ENCODE results near the gene GSTCD.
"Not testable (repeated sequence)": the region's sequence is repeated elsewhere in the genome, so short reads cannot be mapped to it uniquely, and the experiment has no call there.

Gene GSTCD

DNA sequence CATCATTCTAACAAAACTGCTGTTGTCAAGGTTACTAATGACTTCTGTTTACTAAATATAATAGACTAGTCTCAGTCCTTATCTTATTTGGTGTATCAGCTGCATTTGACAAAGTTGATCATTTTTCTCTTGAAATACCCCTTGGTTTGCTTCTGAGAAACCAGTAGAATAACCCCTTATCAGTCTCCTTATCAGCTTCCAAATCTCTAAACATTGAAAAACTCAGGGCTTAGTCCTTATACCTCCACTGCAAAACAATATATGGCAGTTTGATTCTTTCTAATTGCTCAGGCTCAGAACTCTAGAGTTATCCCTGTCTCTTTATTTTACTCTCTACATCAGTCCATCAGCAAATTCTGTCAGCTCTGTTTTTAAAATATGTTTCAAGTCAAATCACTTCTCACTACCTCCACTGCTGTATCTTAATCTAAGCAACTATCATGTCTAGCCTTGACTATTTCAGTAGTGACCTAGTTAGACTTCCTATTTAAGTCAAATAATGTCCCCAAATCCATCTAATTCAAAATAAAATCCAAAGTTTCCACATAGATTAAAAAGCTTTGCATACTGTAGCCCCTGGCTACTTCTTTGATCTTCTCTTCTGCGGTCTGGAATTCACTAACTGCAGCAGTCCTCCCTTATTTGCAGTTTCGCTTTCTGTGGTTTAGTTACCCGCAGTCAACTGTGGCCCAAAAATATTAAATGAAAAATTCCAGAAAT lies 99.6 kb downstream of the GSTCD start:
- DNase-seq, result no peak

DNA sequence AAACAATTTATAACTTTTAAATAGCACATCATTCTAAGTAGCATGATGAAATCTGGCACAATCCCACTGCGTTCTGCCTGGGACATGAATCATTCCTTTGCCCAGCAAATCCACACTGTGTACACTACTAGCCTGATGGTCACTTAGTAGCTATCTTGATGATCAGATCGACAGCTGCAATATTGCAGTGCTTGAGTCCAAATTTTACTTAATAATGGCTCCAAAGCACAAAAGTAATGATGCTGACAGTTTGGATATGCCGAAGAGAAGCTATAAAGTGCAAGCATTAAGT lies 100.1 kb downstream of the GSTCD start:
- DNase-seq, result no peak

DNA sequence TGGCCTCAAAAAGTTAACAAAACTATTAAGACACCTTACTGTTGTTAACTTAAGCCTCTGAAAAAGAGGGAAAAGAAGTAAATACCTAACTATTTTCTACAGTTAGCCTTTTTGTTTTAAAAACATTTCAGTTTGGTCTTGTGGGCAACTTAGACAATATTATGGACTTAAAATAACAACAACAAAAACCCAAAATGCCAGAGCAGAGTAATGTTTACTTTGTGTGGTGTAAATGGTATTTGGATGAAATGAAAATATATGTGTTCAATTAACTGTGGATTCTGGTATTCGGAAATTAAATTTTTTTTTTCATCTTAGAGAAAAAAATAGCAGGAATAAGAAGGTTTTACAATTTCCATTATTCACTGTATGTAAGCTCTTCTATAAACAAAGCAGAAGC lies 107.1 kb downstream of the GSTCD start:
- no peak for DNase-seq

DNA sequence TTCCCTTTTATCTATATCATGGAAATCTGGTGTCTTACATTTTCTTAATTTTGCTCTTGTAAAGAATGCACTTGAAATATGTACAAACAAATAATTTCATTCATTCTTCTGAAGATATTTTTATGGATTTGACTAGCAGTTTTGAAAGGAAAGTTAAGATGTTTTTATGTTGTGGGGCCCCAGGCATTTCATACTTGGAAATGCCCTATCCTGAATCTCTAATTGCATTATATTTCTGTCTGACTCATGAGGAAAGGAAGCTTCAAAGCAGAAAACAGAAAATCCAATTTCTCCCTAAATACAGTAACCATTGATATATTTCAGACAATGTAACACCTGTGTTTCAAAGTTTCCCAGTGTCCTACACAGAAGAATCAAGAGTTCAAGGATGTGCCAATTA lies 113.5 kb downstream of the GSTCD start:
- no peak for DNase-seq

DNA sequence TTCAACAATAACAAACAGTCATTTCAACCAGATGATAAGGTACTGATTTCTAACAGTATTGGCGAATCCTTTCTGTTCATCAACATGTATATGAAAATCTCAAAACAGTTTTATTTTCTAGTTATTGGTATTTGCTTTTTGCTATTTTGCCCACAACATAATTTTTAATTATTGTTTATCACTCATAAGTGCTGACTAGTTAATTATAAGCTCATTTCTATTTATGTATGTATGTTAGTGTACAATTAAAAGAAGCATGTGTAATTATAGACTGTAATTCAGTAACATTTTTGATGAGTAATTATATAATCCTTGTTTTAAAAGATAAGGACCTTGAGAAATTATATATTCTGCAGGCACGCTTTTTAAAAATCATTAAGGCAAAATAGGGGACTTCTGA lies 119.5 kb downstream of the GSTCD start:
- DNase-seq, result no peak

DNA sequence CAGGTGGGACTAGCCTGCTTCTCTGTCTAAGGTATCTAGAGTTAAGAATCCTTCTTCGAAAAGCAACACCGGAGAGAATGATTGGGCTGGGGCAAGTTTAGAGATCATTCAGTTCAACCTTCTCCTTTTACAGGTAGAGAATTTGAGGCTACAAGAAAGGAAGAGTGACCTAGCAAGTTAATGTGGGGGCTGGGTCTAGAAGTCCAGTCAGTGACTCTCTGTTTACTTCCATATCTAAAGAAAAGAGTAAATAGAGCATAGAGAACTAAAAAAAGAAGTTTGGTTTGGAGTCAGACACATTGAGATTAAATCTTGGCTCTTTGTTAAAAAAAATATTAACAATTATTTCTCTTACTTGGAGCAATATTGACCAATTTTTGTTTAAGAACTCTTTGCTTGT lies 122.6 kb downstream of the GSTCD start:
- DNase-seq, result no peak

DNA sequence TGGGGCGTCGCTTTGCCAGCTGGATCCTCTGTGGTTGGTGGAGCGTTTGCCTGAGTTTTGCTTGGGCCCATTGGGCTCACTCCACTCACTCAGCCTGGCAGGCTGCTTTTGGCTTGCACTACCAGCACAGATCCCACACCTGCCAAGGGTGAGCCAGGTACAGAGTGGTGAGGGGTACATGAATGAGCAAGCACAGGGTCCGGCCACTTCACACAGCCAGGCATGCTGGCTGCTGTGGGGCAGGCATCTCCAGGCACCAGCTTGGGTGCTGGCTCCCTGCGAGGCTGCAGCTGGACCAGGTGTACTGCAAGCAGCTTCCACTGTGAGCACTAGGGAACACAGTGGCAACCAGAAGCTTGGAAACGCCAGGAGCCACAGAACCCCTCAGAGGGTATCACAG lies 126.6 kb downstream of the GSTCD start:
- DNase-seq, result no peak

DNA sequence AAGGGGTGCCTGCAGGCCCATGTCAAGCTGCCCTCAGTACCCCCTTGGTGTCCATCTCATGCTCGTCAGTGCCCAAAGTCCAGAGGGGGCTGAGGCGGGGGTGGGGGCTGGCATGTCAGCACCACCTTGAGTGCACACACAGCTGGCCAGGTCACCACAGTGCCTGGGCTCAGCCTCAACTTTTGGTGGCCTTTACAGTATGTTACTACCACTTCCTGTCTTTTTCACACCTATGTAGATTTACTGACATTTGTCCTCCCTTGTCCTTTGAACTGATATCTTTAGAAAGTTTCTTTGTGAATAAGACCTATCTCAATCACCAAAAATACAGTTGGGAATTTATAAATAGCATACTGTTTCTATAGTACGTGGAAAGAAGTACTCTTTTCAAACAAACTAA lies 128.0 kb downstream of the GSTCD start:
- no peak for DNase-seq

DNA sequence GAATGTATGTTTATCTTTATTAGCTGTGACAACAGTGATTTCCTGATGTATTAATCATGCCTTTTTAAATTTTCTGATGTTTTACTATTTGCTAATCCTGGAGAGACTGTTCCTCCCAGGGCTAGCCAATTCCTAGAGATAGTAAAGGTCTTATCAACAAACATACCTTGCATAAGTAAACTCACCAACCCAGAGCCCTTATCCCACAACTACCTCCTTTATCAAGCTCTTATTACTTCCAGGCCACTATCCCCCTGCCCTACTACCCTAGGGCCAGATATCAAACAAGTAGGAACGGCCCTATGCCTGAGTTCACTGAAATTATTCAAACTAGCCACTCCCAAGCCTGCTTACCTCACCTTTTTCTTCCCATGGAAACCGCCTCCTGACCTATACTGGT lies 128.5 kb downstream of the GSTCD start:
- no peak for DNase-seq

DNA sequence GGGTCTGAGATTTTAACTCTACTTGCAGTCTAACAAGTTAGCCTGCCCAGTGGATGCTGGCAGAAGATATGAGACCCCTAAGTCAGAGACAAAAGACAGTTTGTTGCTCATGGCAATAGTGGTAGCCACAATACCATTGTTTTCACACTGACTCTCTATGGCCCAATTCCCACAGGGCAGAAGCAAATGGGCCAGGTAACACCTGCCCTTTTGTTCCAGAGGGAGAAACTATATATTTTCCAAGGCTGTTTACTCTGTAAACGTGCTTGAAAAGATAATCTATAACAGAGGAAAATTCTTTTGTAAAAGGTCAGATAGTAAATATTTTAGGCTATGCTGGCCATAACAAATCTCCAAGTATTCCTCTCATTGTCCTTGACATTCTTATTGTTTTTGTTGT lies 129.5 kb downstream of the GSTCD start:
- DNase-seq, result no peak

DNA sequence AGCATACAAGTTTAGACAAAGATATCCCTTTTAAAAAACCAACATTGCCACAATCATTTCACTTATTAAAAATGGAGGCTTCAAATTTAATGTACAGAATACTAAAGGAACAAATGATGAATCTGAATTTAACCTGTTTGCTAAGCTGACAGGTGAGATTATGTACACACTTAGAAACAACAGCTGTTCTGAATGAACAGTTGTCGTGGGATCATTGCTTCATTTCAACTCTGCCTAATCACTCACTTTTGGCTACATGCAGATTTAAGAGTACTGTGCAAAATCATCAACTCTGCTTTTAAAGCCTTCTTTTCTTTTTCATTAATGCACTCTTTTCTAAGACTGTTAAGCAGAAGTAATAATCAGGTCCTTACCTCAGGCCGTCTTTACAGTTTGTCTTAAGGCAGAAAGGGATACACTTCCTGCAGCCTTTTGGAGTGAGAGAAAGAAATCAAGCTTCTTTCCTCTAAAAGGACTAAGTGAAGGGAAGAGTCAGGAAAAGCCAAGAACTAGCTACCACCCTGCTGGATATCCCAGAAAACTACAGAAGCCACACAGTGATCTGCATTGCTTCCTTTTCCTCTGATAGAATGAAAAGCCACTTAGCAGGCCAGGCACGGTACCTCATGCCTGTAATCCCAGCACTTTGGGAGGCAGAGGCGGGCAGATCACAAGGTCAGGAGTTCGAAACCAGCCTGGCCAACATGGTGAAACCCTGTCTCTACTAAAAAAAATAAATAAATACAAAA lies 132.0 kb downstream of the GSTCD start:
- no peak for DNase-seq

DNA sequence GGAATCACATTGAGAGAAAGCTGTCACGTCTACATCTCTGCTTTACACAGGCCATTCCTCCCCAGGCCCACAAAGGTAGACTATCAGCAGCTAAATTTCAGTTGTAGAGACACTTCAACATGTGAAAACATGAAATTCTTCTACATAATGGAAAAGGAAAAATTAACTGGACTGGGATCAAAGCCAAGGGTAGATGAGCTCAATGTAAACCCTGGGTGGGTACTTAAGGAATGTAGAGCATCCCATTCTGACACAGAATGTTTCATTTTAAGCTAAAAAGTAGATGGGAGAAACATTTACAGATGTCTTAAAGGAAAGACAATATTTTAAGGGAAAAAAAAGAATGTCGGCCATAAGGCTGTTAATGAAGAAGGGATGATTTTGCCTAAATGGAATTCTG lies 135.4 kb downstream of the GSTCD start:
- DNase-seq, result no peak

DNA sequence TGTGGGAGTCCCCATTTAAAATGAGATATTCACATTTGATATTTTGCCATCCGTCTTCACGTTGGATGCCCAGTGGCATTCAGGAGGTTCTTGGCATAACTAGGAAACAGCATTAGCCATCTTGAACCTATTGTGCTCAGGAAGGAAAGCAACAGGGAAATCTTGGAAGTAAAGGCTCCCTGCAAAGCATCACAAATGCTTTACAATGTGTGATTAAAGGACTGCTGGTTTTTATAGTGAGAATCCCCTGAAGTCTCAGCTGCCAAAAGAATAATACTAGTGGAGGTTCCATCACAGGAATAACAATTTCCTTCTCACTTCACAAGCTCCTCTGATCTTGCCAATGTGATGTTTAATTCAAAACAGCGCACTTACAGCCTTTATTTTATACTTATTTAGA lies 137.0 kb downstream of the GSTCD start:
- DNase-seq, result no peak

DNA sequence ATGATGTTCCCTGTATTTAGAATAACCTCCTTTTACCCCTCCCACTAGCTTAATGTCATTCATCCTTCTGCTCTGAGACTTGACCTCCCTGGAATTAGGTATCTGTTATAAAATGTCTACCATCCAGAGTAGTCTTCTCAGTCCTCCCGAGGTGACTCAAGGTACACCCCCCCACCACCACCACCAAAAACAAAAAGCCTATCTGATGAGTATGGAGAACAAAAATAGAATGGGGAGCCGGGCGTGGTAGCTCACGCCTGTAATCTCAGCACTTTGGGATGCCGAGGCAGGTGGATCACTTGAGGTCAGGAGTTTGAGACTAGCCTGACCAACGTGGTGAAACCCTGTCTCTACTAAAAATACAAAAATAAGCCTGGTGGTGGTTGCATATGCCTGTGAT lies 139.8 kb downstream of the GSTCD start:
- not testable (repeated sequence) for DNase-seq

DNA sequence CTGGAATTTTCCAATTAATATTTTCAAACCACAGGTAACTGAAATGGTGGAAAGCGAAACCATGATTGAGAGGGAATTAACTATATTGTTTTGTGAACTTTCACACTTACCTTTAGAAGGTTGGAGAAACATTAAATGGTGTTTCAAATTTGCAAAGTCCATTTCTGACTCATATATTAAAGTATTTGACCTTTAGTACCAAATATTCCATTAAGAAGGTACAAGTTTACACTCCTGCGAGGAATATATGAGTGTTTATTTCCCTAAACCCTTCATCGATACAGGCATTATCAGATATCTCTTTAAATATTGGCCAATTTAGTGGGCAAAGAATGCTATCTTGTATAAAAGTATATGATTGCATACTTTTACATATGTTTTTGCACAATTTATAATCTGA lies 142.6 kb downstream of the GSTCD start:
- no peak for DNase-seq

DNA sequence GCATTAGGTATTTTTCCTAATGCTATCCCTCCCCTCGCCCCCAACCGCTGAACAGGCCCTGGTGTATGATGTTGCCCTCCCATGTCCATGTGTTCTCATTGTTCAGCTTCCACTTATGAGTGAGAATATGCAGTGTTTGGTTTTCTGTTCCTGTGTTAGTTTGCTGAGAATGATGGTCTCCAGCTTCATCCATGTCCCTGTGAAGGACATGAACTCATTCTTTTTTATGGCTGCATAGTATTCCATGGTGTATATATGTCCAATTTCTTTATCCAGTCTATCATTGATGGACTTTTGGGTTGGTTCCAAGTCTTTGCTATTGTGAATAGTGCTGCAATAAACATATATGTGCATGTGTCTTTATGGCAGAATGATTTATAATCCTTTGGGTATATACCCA lies 143.6 kb downstream of the GSTCD start:
- DNase-seq, result not testable (repeated sequence)

DNA sequence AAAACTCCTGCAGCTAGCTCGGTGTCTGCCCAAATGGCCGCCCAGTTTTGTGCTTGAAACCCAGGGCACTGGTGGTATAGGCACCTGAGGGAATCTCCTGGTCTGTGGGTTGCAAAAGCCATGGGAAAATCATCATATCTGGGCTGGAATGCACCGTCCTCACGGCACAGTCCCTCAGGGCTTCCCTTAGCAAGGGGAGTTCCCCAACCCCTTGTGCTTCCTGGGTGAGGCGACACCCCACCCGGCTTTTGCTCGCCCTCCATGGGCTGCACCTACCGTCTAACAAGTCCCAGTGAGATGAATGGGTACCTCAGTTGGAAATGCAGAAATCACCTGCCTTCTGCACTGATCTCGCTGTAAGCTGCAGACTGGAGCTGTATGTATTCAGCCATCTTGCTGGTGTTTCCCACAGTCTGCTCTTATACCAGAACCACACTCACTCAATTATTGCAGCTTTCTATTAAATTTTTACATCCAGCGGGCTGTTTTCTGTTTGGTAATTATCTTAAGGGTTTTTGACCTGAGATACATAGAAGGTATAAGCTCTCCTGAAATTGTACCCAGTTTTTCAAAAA lies 150.0 kb downstream of the GSTCD start:
- no peak for DNase-seq

DNA sequence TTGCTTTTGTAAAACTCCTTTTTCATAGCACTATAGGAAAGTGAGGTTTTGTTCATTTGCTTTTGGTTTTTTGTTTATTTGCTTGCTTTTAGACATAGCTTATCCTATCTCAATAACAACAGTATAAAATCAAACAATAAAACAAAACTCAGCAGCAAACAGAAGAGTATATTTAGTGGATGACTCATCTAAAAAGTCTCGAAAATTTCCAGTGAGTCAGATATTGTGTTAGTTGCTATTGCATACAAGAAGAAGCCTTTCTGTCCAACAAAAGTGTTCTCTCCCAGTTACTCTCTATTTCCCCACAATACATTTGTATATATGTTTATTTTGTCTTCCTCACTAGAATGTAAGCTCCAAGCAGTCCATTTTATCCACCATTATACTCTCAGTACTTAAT lies 150.6 kb downstream of the GSTCD start:
- no peak for DNase-seq

DNA sequence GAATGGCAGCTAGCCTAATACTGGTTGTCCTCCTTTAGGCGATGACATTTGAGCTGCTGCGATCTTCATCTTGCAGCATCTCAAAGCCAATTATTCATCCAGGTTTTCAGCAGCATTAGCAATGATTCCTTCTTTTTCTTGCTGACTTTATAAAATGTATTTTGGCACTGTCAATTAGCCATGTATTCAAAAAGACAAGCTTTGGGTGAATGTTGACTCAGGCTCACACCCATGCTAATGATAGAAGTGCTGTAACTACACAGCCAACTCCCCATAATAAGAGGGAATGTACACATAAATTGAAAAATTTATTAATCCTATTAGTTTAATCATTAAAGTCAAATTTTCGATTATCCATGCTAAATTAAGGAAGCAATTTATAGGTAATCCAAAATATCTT lies 162.4 kb downstream of the GSTCD start:
- no peak for DNase-seq

DNA sequence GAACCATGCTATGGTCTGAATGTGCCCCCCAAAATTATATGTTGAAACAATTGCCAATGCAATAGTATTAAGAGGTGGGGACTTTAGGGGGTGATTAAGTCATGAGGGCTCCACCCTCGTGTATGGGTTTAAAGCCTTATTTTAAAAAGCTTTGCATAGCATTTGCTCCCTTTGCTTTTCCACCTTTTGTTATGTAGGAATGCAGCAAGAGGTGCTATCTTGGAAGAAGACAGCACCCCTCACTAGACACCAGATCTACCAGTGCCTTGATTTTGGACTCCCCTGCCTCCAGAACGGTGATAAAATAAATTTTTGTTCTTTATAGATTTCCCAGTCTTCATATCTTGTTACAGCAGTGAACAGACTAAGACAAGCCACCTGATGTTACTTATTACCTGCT lies 163.4 kb downstream of the GSTCD start:
- DNase-seq, result no peak

DNA sequence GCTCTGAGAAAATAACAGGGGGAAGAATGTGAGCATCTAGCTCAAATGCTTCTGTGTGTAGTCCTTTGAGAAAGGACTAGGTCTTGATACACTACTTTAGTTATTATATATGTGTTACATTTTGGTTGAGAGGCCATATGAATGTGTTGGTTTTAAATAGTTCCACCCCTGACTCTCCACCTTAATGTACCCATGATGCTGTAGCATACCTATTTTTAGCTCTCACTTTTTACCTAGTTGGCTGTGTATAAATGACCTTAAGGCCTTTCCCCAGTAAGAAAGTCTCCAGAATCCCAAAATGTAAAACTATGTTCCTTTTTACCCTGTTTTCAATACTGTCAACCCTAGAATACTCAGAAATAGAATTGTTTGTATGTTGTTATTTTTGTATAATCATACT lies 166.6 kb downstream of the GSTCD start:
- DNase-seq, result no peak

DNA sequence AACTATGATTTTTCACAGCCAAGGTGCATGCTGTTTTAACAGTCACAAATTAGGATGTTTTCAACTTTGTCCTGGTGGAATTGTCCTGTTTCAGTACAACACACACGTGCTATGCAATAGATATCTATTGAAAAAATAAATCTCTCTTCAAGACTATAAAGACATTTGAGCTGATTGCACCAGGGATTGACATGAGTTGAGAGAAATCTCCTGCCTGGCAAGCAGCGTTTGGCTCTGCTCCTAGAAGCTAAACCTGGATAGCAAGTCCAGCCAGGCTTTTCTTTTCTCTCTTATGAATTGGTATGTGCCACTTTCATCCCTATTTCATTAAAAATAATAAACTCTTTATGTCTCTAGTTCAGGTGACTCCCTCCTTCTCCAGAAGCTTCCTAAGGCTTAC lies 170.1 kb downstream of the GSTCD start:
- DNase-seq, result no peak

DNA sequence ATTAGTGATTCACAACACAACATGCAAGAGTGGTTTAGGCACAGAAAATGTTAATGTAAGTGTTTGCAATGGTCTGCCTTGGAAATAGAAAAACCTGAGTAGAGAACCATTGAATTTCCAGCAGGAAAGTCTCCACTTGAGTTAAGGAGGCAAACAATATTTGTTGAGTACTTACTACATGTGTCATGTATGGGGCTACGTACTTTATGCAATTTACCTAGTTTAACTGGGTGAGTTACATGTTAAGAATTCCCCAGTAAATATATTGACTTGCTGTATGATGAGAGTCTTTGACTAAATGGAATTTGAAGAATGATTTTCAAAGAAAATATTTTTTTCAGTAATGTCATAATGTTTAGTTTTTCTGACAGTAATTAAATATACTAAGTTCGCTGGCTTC lies 178.9 kb downstream of the GSTCD start:
- DNase-seq, result no peak

DNA sequence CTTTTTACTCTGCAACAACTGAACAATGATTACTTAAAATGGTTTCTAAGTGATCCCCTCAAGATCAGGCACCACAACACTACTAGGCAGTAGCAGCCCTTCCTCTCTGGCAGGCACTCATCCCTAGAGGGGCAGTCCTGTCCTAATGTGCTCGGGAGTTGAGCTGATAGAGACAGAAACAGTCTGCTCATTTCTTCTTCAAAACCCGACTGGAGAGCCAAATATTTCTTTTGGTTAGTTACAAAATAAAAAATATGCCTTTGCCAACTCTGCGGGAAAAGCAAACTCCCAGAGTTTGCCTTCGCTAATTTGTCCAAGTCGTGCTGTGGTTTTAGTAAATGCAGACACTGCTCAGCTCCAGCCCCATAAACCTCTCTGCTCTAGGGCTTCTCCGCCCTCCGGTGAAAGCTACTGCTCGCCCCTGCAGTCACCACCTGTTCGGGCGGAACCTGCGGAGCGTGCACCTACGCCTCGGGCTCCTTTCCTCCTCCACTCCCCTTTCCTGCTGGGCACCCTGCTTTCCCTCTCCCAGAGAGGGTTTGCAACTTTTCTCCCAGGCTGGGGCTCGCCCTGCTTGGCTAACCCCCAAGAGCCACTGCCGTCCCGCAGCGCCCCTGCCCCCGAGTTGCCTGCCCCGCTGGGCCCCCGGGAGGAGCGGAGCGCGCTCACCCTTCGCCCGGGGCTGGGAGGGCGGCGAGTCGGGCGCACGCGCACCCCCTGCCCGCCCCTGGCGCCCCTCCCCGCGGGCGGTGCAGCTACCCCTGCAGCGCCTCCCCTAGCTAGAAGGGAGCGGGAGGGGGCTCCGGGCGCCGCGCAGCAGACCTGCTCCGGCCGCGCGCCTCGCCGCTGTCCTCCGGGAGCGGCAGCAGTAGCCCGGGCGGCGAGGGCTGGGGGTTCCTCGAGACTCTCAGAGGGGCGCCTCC lies 186.3 kb downstream of the GSTCD start, which contains the start of gene NPNT:
TSS of gene NPNT (plus strand) at position 812 of the 923 bp plus-strand sequence. CDS start 182 bp downstream, outside the sequence.
- no peak for DNase-seq

Measured in MV-4-11 (cell line).